EL (cell line): ENCODE data around the gene PITRM1.
"Not testable (repeated sequence)": the region's sequence is repeated elsewhere in the genome, so short reads cannot be mapped to it uniquely, and the experiment has no call there.

Experiments used
- DNase-seq: peaks from one replicate; pipeline ENCODE4 v3.0.0-alpha.2; 2016

Gene PITRM1

GRCh38 chr10:3115685-3116084 is 56.9 kb downstream of the PITRM1 start:
- no peak for DNase-seq

- no peak for DNase-seq
Measured at GRCh38 chr10:3113343-3113720, 59.2 kb downstream of the PITRM1 start.

- no peak for DNase-seq
Measured at GRCh38 chr10:3111621-3112163, 60.9 kb downstream of the PITRM1 start.

GRCh38 chr10:3110782-3111620 is 61.6 kb downstream of the PITRM1 start:
- no peak for DNase-seq

GRCh38 chr10:3109633-3110032 is 62.9 kb downstream of the PITRM1 start:
- DNase-seq, result no peak

- no peak for DNase-seq
Measured at GRCh38 chr10:3109196-3109595, 63.4 kb downstream of the PITRM1 start.

GRCh38 chr10:3108575-3109105 is 63.9 kb downstream of the PITRM1 start:
- DNase-seq, result no peak

GRCh38 chr10:3108033-3108432 is 64.5 kb downstream of the PITRM1 start:
- no peak for DNase-seq

- peak; percentile 75 for DNase-seq
Measured at GRCh38 chr10:3107426-3107961, 65.1 kb downstream of the PITRM1 start.

- DNase-seq, result no peak
Measured at GRCh38 chr10:3106928-3107425, 65.6 kb downstream of the PITRM1 start.

- not testable (repeated sequence) for DNase-seq
Measured at GRCh38 chr10:3106328-3106727, 66.3 kb downstream of the PITRM1 start.

GRCh38 chr10:3105905-3106304 is 66.7 kb downstream of the PITRM1 start:
- DNase-seq, result no peak

GRCh38 chr10:3105166-3105565 is 67.4 kb downstream of the PITRM1 start:
- DNase-seq, result no peak

- no peak for DNase-seq
Measured at GRCh38 chr10:3104251-3104918, 68.2 kb downstream of the PITRM1 start.

GRCh38 chr10:3103646-3104045 is 68.9 kb downstream of the PITRM1 start:
- no peak for DNase-seq

- no peak for DNase-seq
Measured at GRCh38 chr10:3102720-3103427, 69.7 kb downstream of the PITRM1 start.

- DNase-seq, result no peak
Measured at GRCh38 chr10:3100856-3101640, 71.5 kb downstream of the PITRM1 start.

GRCh38 chr10:3100093-3100792 is 72.3 kb downstream of the PITRM1 start:
- no peak for DNase-seq

GRCh38 chr10:3099291-3100092 is 73.1 kb downstream of the PITRM1 start:
- peak; percentile 29 for DNase-seq

- DNase-seq, result no peak
Measured at GRCh38 chr10:3098689-3099088, 73.9 kb downstream of the PITRM1 start.
